HG02981 (cell line): ENCODE data around the gene SLC30A10.
"Not testable (repeated sequence)": the region's sequence is repeated elsewhere in the genome, so short reads cannot be mapped to it uniquely, and the experiment has no call there.

Experiments
- ATAC-seq: cut with Tn5 transposase; IDR thresholded peaks from one replicate; pipeline ENCODE4 v1.9.1; 2021; ENCODE audit warnings: mild to moderate bottlenecking, moderate library complexity; ENCODE audit not compliant: unreplicated experiment

The SLC30A10 gene

GRCh38 chr1:219928791-219929118 is 398 bp upstream of the SLC30A10 start:
- ATAC-seq: no peak

- no peak for ATAC-seq
Observed at GRCh38 chr1:219927298-219927955, 930 bp downstream of the SLC30A10 start.

- no peak for ATAC-seq
Observed at GRCh38 chr1:219926363-219926998, 1.9 kb downstream of the SLC30A10 start.

GRCh38 chr1:219924342-219924741 is 4.0 kb downstream of the SLC30A10 start:
- ATAC-seq: no peak

GRCh38 chr1:219917851-219918466 is 10.4 kb downstream of the SLC30A10 start:
- ATAC-seq: no peak

GRCh38 chr1:219917281-219917680 is 11.1 kb downstream of the SLC30A10 start:
- ATAC-seq: no peak

GRCh38 chr1:219916257-219916656 is 12.1 kb downstream of the SLC30A10 start:
- ATAC-seq: no peak

GRCh38 chr1:219913005-219913770 is 15.2 kb downstream of the SLC30A10 start:
- no peak for ATAC-seq

- no peak for ATAC-seq
Observed at GRCh38 chr1:219910716-219911115, 17.6 kb downstream of the SLC30A10 start.

GRCh38 chr1:219909476-219909875 is 18.9 kb downstream of the SLC30A10 start:
- no peak for ATAC-seq

GRCh38 chr1:219908170-219908569 is 20.2 kb downstream of the SLC30A10 start:
- no peak for ATAC-seq

GRCh38 chr1:219907772-219908070 is 20.6 kb downstream of the SLC30A10 start:
- no peak for ATAC-seq

- no peak for ATAC-seq
Observed at GRCh38 chr1:219906924-219907771, 21.2 kb downstream of the SLC30A10 start.

- not testable (repeated sequence) for ATAC-seq
Observed at GRCh38 chr1:219906565-219906923, 21.8 kb downstream of the SLC30A10 start.

- ATAC-seq: no peak
Observed at GRCh38 chr1:219905524-219905923, 22.8 kb downstream of the SLC30A10 start.

- ATAC-seq: no peak
Observed at GRCh38 chr1:219904934-219905333, 23.4 kb downstream of the SLC30A10 start.

GRCh38 chr1:219903353-219903871 is 24.9 kb downstream of the SLC30A10 start:
- ATAC-seq: no peak

GRCh38 chr1:219902951-219903350 is 25.4 kb downstream of the SLC30A10 start:
- no peak for ATAC-seq

GRCh38 chr1:219900882-219901281 is 27.5 kb downstream of the SLC30A10 start:
- ATAC-seq: no peak

GRCh38 chr1:219900201-219900600 is 28.2 kb downstream of the SLC30A10 start:
- no peak for ATAC-seq

GRCh38 chr1:219898375-219898774 is 30.0 kb downstream of the SLC30A10 start:
- ATAC-seq: no peak
